H1 (cell line): ENCODE measurements around the gene SGMS2. TPM values are rescaled to one million over a fixed set of nuclear protein-coding genes. Genes with fewer than 3 reads are reported as not detected.

Experiments used
- CTCF ChIA-PET: fragments of 300-600 bp; sonication (Branson Sonifier 250); formaldehyde crosslinking; loops from one replicate; lab custom pipeline; 2021; ENCODE audit not compliant: partially characterized antibody; lab: Charles Lee
- POLR2A ChIA-PET: fragments of 300-600 bp; sonication (Branson Sonifier 250); formaldehyde crosslinking; loops from one replicate; lab custom pipeline; 2021; ENCODE audit warnings: inconsistent platforms; ENCODE audit not compliant: partially characterized antibody; lab: Charles Lee
- DNase-seq, 2 experiments: peaks; one replicate each; pipeline versions ENCODE4 v3.0.0 to v3.0.0-alpha.2; 2010 to 2022; ENCODE audit warnings: low spot score in 2 of 2, low read depth in 1 of 2, mixed read lengths in 1 of 2
- FAIRE-seq: peaks from 2 replicates; lab custom pipeline; 2011; peaks lifted over from hg19 to GRCh38; lab: Jason Lieb, UNC
- H2AFZ ChIP-seq: 2 replicates; pipeline ENCODE4 v1.8.1; 2012; ENCODE audit warnings: low read length, inconsistent platforms
- H2AK5ac ChIP-seq: 2 replicates; pipeline ENCODE4 v1.6.1; 2013; ENCODE audit warnings: low read depth, low read length
- H2BK120ac ChIP-seq: replicated peaks from 2 replicates; pipeline ENCODE3; 2013; ENCODE audit warnings: low read depth, low read length, inconsistent platforms
- H2BK12ac ChIP-seq: 2 replicates; pipeline ENCODE4 v1.6.1; 2013; ENCODE audit warnings: low read depth, low read length
- H2BK15ac ChIP-seq: 2 replicates; pipeline ENCODE4 v1.6.1; 2013; ENCODE audit warnings: low read length
- H2BK20ac ChIP-seq: 2 replicates; pipeline ENCODE4 v1.6.1; 2013; ENCODE audit warnings: low read length
- H2BK5ac ChIP-seq: 2 replicates; pipeline ENCODE4 v1.6.1; 2013; ENCODE audit warnings: low read depth, low read length
- H3K14ac ChIP-seq: 2 replicates; pipeline ENCODE4 v1.6.1; 2013; ENCODE audit warnings: inconsistent platforms; ENCODE audit not compliant: insufficient read length
- H3K18ac ChIP-seq: 2 replicates; pipeline ENCODE4 v1.6.1; 2013; ENCODE audit warnings: low read length; ENCODE audit errors: extremely low read depth
- H3K23ac ChIP-seq: 2 replicates; pipeline ENCODE4 v1.6.1; 2013; ENCODE audit warnings: inconsistent platforms; ENCODE audit not compliant: insufficient read length
- H3K23me2 ChIP-seq: 2 replicates; pipeline ENCODE4 v1.6.1; 2013; ENCODE audit warnings: low read depth, low read length
- H3K27ac ChIP-seq: 2 replicates; pipeline ENCODE4 v1.6.1; 2011; ENCODE audit warnings: low read depth, low read length, inconsistent platforms
- H3K27me3 ChIP-seq, 4 experiments: replicated peaks in 1 of 4; 1 replicate in 1 of 4; 2 replicates in 3 of 4; pipeline versions ENCODE4 v1.6.1 to v1.8.1; 2011 to 2013; ENCODE audit warnings: low read length in 3 of 4, mild to moderate bottlenecking in 3 of 4, inconsistent platforms in 2 of 4, mixed read lengths in 2 of 4, moderate library complexity in 1 of 4; ENCODE audit not compliant: control insufficient read depth in 3 of 4, insufficient read depth in 3 of 4; ENCODE audit errors: extremely low read depth in 1 of 4
- H3K36me3 ChIP-seq, 4 experiments: 2 replicates each; pipeline versions ENCODE4 v1.6.1 to v1.8.1; 2011 to 2013; ENCODE audit warnings: mild to moderate bottlenecking in 4 of 4, low read length in 3 of 4, moderate library complexity in 2 of 4, control low read depth in 1 of 4, inconsistent platforms in 1 of 4; ENCODE audit not compliant: insufficient read depth in 4 of 4, control insufficient read depth in 2 of 4
- H3K4ac ChIP-seq: replicated peaks from 2 replicates; pipeline ENCODE3; 2013; ENCODE audit warnings: low read length, low read depth, mixed read lengths, inconsistent platforms; ENCODE audit not compliant: insufficient read length
- H3K4me1 ChIP-seq, 4 experiments: replicated peaks in 1 of 4; 1 replicate in 1 of 4; 2 replicates in 3 of 4; pipeline versions ENCODE4 v1.6.1 to v1.8.1; 2011 to 2013; ENCODE audit warnings: low read length in 3 of 4, inconsistent platforms in 2 of 4, mixed read lengths in 1 of 4; ENCODE audit not compliant: insufficient read depth in 4 of 4, control insufficient read depth in 3 of 4
- H3K4me2 ChIP-seq, 2 experiments: 2 replicates each; pipeline versions ENCODE4 v1.6.1 to v1.8.1; 2011 to 2013; ENCODE audit warnings: low read depth in 2 of 2, low read length in 2 of 2, control low read depth in 1 of 2, inconsistent platforms in 1 of 2, mild to moderate bottlenecking in 1 of 2; ENCODE audit not compliant: insufficient read depth in 1 of 2
- H3K4me3 ChIP-seq, 4 experiments: fragments of 200-600, 300-600 bp in 1 of 4; sonication (generic), shearing (Covaris generic), sonication (Bioruptor Twin) in 1 of 4; 2 replicates each; pipeline versions ENCODE4 v1.5.1 to v1.8.1; 2011 to 2016; ENCODE audit warnings: low read length in 4 of 4, low read depth in 3 of 4, control low read depth in 2 of 4, inconsistent platforms in 2 of 4, mild to moderate bottlenecking in 2 of 4, mixed read lengths in 1 of 4, moderate library complexity in 1 of 4; ENCODE audit not compliant: insufficient read depth in 2 of 4; ENCODE audit errors: extremely low read depth in 1 of 4
- H3K56ac ChIP-seq: replicated peaks from 2 replicates; pipeline ENCODE3; 2013; ENCODE audit warnings: low read depth, mild to moderate bottlenecking, mixed read lengths, low read length, inconsistent platforms; ENCODE audit not compliant: insufficient read length
- H3K79me1 ChIP-seq: 2 replicates; pipeline ENCODE4 v1.6.1; 2013; ENCODE audit warnings: low read depth, low read length, control low read depth
- H3K79me2 ChIP-seq, 2 experiments: 2 replicates each; pipeline versions ENCODE4 v1.6.1 to v1.8.1; 2012 to 2013; ENCODE audit warnings: low read length in 2 of 2, mild to moderate bottlenecking in 2 of 2, inconsistent platforms in 1 of 2; ENCODE audit not compliant: insufficient read depth in 2 of 2, control insufficient read depth in 1 of 2
- H3K9ac ChIP-seq, 4 experiments: replicated peaks in 1 of 4; 1 replicate in 1 of 4; 2 replicates in 3 of 4; pipeline versions ENCODE4 v1.6.1 to v1.8.1; 2011 to 2013; ENCODE audit warnings: low read depth in 3 of 4, low read length in 3 of 4, control low read depth in 2 of 4, mild to moderate bottlenecking in 2 of 4, moderate library complexity in 2 of 4, inconsistent platforms in 1 of 4; ENCODE audit errors: extremely low read depth in 1 of 4
- H3K9me3 ChIP-seq, 2 experiments: 2 replicates each; pipeline versions ENCODE4 v1.6.1 to v1.8.1; 2012 to 2013; ENCODE audit warnings: mild to moderate bottlenecking in 2 of 2, moderate library complexity in 2 of 2, control low read depth in 1 of 2, inconsistent platforms in 1 of 2, low read depth in 1 of 2, low read length in 1 of 2, mixed read lengths in 1 of 2; ENCODE audit not compliant: insufficient read depth in 2 of 2
- H4K20me1 ChIP-seq, 2 experiments: replicated peaks in 1 of 2; 2 replicates each; pipeline versions ENCODE3 to v1.8.1; 2011 to 2013; ENCODE audit warnings: inconsistent platforms in 2 of 2, low read length in 2 of 2, mild to moderate bottlenecking in 1 of 2; ENCODE audit not compliant: insufficient read depth in 2 of 2, control insufficient read depth in 1 of 2
- H4K5ac ChIP-seq: 2 replicates; pipeline ENCODE4 v1.6.1; 2013; ENCODE audit warnings: low read length, low read depth, mixed read lengths, inconsistent platforms; ENCODE audit not compliant: insufficient read length
- H4K8ac ChIP-seq: 2 replicates; pipeline ENCODE4 v1.8.0; 2013; ENCODE audit warnings: mild to moderate bottlenecking, moderate library complexity, low read length, inconsistent platforms; ENCODE audit not compliant: insufficient read depth; ENCODE audit errors: extremely low read depth
- H4K91ac ChIP-seq: replicated peaks from 2 replicates; pipeline ENCODE3; 2013; ENCODE audit warnings: low read length, mixed read lengths, inconsistent platforms; ENCODE audit not compliant: insufficient read length
- CHD2 ChIP-seq: IDR thresholded peaks from 2 replicates; pipeline ENCODE4 v1.6.1; 2012; ENCODE audit warnings: low read length, improper control_type of control experiment
- JUN ChIP-seq: IDR thresholded peaks from 2 replicates; pipeline ENCODE4 v1.6.1; 2011; ENCODE audit warnings: low read depth, mild to moderate bottlenecking, improper control_type of control experiment, low read length
- NANOG ChIP-seq: IDR thresholded peaks from 2 replicates; pipeline ENCODE4 v1.6.1; 2011; ENCODE audit warnings: low read length, low read depth, mild to moderate bottlenecking, inconsistent platforms; ENCODE audit not compliant: insufficient read depth, poor library complexity, severe bottlenecking
- SIX5 ChIP-seq: IDR thresholded peaks from 2 replicates; pipeline ENCODE4 v1.6.1; 2011; ENCODE audit warnings: mild to moderate bottlenecking, low read depth, low read length
- TBP ChIP-seq: IDR thresholded peaks from 2 replicates; pipeline ENCODE4 v1.6.1; 2011; ENCODE audit warnings: low read depth, low read length, improper control_type of control experiment
- polyA plus RNA-seq, 7 experiments: library from polyadenylated mRNA; depleted of rRNA in 3 of 7; stranded (reverse) in 5 of 7; unstranded in 2 of 7; fragments of >200 nt in 5 of 7; fragments of 200-250 nt in 2 of 7; gene quantifications; 1 replicate in 5 of 7; 2 replicates in 1 of 7; 4 replicates in 1 of 7; pipeline versions ENCODE4 v1.2.1 to v1.2.3, GENCODE V29; 2011 to 2013; ENCODE audit warnings: missing spikeins in 2 of 7, mixed read lengths in 2 of 7
- total RNA-seq: library from RNA; stranded (reverse); fragmentation: NEBNext Ultra II Directional; extraction: Animal tissue kit (Norgen Biotek cat#: 25700); gene quantifications from 2 replicates; pipeline ENCODE4 v1.2.1, GENCODE V29; 2021

Gene SGMS2
- total and polyA plus RNA-seq, 2 of the 8 experiments (the other 6 are each of a cell fraction or from before 2014, with no cell fraction given): 0.04 to 1.3 TPM

DNA sequence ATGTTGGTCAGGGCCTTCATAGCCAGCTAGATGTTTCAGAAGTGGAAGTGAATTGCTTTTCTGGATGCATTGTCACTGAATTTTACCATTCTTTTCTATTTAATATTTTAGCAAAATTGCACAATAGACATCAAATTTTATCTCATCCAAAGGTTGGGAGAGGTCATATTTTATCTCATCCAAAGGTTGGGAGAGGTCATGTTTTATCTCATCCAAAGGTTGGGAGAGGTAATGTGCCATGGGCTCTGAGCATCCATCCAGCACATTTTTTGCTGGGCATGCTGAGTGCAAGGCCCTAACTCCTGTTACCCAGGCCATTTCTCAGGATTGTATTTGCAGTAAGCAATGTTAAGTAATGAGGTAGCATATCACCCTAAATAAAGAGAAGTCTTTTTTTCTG, 91.9 kb downstream of the SGMS2 start:
- no peak overlapping the region for H2BK15ac ChIP-seq
- no peak overlapping the region for H3K18ac ChIP-seq
- POLR2A ChIA-PET: interaction anchor here (1.2 kb wide), 1 partner anchor 143 kb away, joined by 4 read pairs; no protein-coding TSS in a partner anchor
- no peak overlapping the region for H4K91ac ChIP-seq
- no peak overlapping the region for H4K8ac ChIP-seq
- H3K4me2 ChIP-seq: no peak overlapping the region
- no peak overlapping the region for H3K4me3 ChIP-seq
- H3K14ac ChIP-seq: no peak overlapping the region
- no peak overlapping the region for H2BK120ac ChIP-seq
- H2BK20ac ChIP-seq: no peak overlapping the region
- H2AFZ ChIP-seq: no peak overlapping the region
- H2AK5ac ChIP-seq: no peak overlapping the region
- FAIRE-seq: no peak
- CTCF ChIA-PET: interaction anchor here (0.6 to 1.4 kb wide), 3 partner anchors 14 to 180 kb away, joined by 3 to 6 read pairs (median 3); no protein-coding TSS in a partner anchor
- no peaks in the 10 kb centered on the region for H3K27me3 ChIP-seq
- no peaks in the 10 kb centered on the region for H3K36me3 ChIP-seq
- H3K9me3 ChIP-seq: no peaks in the 10 kb centered on the region
- H2BK5ac ChIP-seq: no peak overlapping the region
- H3K23ac ChIP-seq: no peak overlapping the region
- TF ChIP-seq SIX5: no peak
- TF ChIP-seq JUN: no peak
- no peak for TF ChIP-seq CHD2
- no peak for TF ChIP-seq NANOG
- no peak for TF ChIP-seq TBP
- H3K23me2 ChIP-seq: no peaks in the 10 kb centered on the region
- no peak overlapping the region for H3K27ac ChIP-seq
- no peak overlapping the region for H4K5ac ChIP-seq
- no peaks in the 10 kb centered on the region for H3K79me2 ChIP-seq
- no peaks in the 10 kb centered on the region for H3K79me1 ChIP-seq
- H3K9ac ChIP-seq: no peak overlapping the region
- no peaks in the 10 kb centered on the region for H4K20me1 ChIP-seq
- no peak overlapping the region for H3K4ac ChIP-seq
- H2BK12ac ChIP-seq: no peak overlapping the region
- no peaks in the 10 kb centered on the region for H3K4me1 ChIP-seq
- no peak for DNase-seq
- no peak overlapping the region for H3K56ac ChIP-seq
